Neural cell (in vitro differentiated cells): ENCODE data around the gene DNAJB6. TPM values are rescaled to one million over a fixed set of nuclear protein-coding genes. Genes with fewer than 3 reads are reported as not detected.

ENCODE experiments used
- H2AFZ ChIP-seq: fragments of 200-600, 300-800 bp; sonication (generic), shearing (Covaris generic); 2 replicates; pipeline ENCODE4 v1.6.0; 2014; ENCODE audit warnings: low read depth, mild to moderate bottlenecking, antibody characterized with exemption, low read length, moderate library complexity
- H3F3A ChIP-seq: fragments of 200-600 bp; shearing (Covaris generic); 2 replicates; pipeline ENCODE4 v1.6.1; 2016; ENCODE audit warnings: mild to moderate bottlenecking, moderate library complexity, mixed read lengths, antibody characterized with exemption, low read length; ENCODE audit not compliant: insufficient read depth, poor library complexity, severe bottlenecking
- H3K27ac ChIP-seq: fragments of 200-600, 300-800 bp; sonication (generic), shearing (Covaris generic); 2 replicates; pipeline ENCODE4 v1.5.1; 2014; ENCODE audit warnings: mild to moderate bottlenecking, low read length, moderate library complexity
- H3K27me3 ChIP-seq: fragments of 300-800, 200-600 bp; sonication (generic), shearing (Covaris generic); 2 replicates; pipeline ENCODE4 v1.6.0; 2014; ENCODE audit warnings: mild to moderate bottlenecking, low read depth, low read length, moderate library complexity; ENCODE audit not compliant: insufficient read depth
- H3K36me3 ChIP-seq: fragments of 300-800, 200-600 bp; sonication (generic), shearing (Covaris generic); 2 replicates; pipeline ENCODE4 v1.5.1; 2014; ENCODE audit warnings: mild to moderate bottlenecking, antibody characterized with exemption, low read length, moderate library complexity; ENCODE audit not compliant: insufficient read depth
- H3K4me2 ChIP-seq: fragments of 300-800, 200-600 bp; sonication (generic), shearing (Covaris generic); 2 replicates; pipeline ENCODE4 v1.6.0; 2014; ENCODE audit warnings: mild to moderate bottlenecking, low read length
- H3K4me3 ChIP-seq: fragments of 300-800, 200-600 bp; sonication (generic), shearing (Covaris generic); 2 replicates; pipeline ENCODE4 v1.5.1; 2014; ENCODE audit warnings: mild to moderate bottlenecking, low read length, moderate library complexity
- H3K79me2 ChIP-seq: fragments of 200-600 bp; shearing (Covaris generic); replicated peaks from 2 replicates; pipeline ENCODE4 v1.6.0; 2014; ENCODE audit warnings: mild to moderate bottlenecking, low read length, moderate library complexity; ENCODE audit not compliant: insufficient read depth
- H3K9ac ChIP-seq: fragments of 300-800, 200-600 bp; sonication (generic), shearing (Covaris generic); 2 replicates; pipeline ENCODE4 v1.6.1; 2016; ENCODE audit warnings: mild to moderate bottlenecking, low read length, mixed read lengths
- H3K9me2 ChIP-seq: fragments of 200-600 bp; shearing (Covaris generic); 2 replicates; pipeline ENCODE4 v1.6.1; 2016; ENCODE audit warnings: mild to moderate bottlenecking, low read length, mixed read lengths; ENCODE audit not compliant: insufficient read depth
- H3K9me3 ChIP-seq: fragments of 200-600, 300-800 bp; sonication (generic), shearing (Covaris generic); 2 replicates; pipeline ENCODE4 v1.6.1; 2016; ENCODE audit warnings: mild to moderate bottlenecking, mixed run types, low read length, moderate library complexity, mixed read lengths
- H4K20me1 ChIP-seq: fragments of 200-600 bp; shearing (Covaris generic); 2 replicates; pipeline ENCODE4 v1.6.1; 2016; ENCODE audit warnings: mild to moderate bottlenecking, mixed run types; ENCODE audit not compliant: insufficient read depth
- CTCF ChIP-seq: fragments of 450-650 bp; IDR thresholded peaks from 2 replicates; pipeline ENCODE4 v1.5.1; 2014; ENCODE audit warnings: antibody characterized with exemption, mild to moderate bottlenecking, moderate library complexity; ENCODE audit not compliant: poor library complexity, severe bottlenecking
- EP300 ChIP-seq: fragments of 450-650 bp; conservative IDR thresholded peaks from 2 replicates; pipeline ENCODE4 v1.6.1; 2014; ENCODE audit warnings: antibody characterized with exemption, mild to moderate bottlenecking, moderate library complexity; ENCODE audit not compliant: poor library complexity, severe bottlenecking
- EZH2 ChIP-seq: fragments of 200-600, 300-800 bp; shearing (Covaris generic), sonication (generic); IDR thresholded peaks from 2 replicates; pipeline ENCODE4 v1.6.1; 2014; ENCODE audit warnings: antibody characterized with exemption, low read length, borderline replicate concordance, mild to moderate bottlenecking; ENCODE audit not compliant: insufficient read depth, poor library complexity, severe bottlenecking
- MXI1 ChIP-seq: fragments of 450-650 bp; conservative IDR thresholded peaks from 2 replicates; pipeline ENCODE4 v1.6.1; 2014; ENCODE audit warnings: antibody characterized with exemption, mild to moderate bottlenecking; ENCODE audit not compliant: poor library complexity, severe bottlenecking
- POLR2AphosphoS5 ChIP-seq: IDR thresholded peaks from 2 replicates; pipeline ENCODE4 v1.6.1; 2012
- RAD21 ChIP-seq: fragments of 450-650 bp; conservative IDR thresholded peaks from 2 replicates; pipeline ENCODE4 v1.6.1; 2014; ENCODE audit warnings: antibody characterized with exemption, mild to moderate bottlenecking, moderate library complexity
- SMC3 ChIP-seq: fragments of 450-650 bp; conservative IDR thresholded peaks from 2 replicates; pipeline ENCODE4 v1.6.1; 2014; ENCODE audit warnings: antibody characterized with exemption, mild to moderate bottlenecking, moderate library complexity; ENCODE audit not compliant: poor library complexity
- TAF1 ChIP-seq: IDR thresholded peaks from 2 replicates; pipeline ENCODE4 v1.6.1; 2012; ENCODE audit warnings: low read depth
- polyA plus RNA-seq: library from polyadenylated mRNA; depleted of rRNA; stranded (reverse); fragments of >200 nt; gene quantifications from 2 replicates; pipeline ENCODE4 v1.2.3, GENCODE V29; 2014
- TF ChIP-seq, protein P1 (sequence below): IDR thresholded peaks from 2 replicates; pipeline ENCODE4 v1.6.1; 2012; ENCODE audit warnings: borderline replicate concordance

Gene DNAJB6
- polyA plus RNA-seq, 1 donor from 2014 or later = 427 TPM

GRCh38 chr7:157431173-157431950 is 94.6 kb downstream of the DNAJB6 start:
- Histone ChIP-seq H3K9me2 (no peaks in the 10 kb centered on the region), H3K27me3 (no peaks in the 10 kb centered on the region), H4K20me1 (no peaks in the 10 kb centered on the region), H3K36me3 (no peaks in the 10 kb centered on the region), H3F3A (no peaks in the 10 kb centered on the region), H3K79me2 (no peaks in the 10 kb centered on the region), H3K27ac (no peak overlapping the region), H3K9ac (no peak overlapping the region), H3K9me3 (no peaks in the 10 kb centered on the region), H3K4me2 (no peak overlapping the region), H3K4me3 (no peak overlapping the region), H2AFZ (no peak overlapping the region)
- no peak for TF ChIP-seq SMC3
- TF ChIP-seq MXI1 = no peak
- no peak for TF ChIP-seq TAF1
- TF ChIP-seq POLR2AphosphoS5 = no peak
- TF ChIP-seq, protein P1, sequence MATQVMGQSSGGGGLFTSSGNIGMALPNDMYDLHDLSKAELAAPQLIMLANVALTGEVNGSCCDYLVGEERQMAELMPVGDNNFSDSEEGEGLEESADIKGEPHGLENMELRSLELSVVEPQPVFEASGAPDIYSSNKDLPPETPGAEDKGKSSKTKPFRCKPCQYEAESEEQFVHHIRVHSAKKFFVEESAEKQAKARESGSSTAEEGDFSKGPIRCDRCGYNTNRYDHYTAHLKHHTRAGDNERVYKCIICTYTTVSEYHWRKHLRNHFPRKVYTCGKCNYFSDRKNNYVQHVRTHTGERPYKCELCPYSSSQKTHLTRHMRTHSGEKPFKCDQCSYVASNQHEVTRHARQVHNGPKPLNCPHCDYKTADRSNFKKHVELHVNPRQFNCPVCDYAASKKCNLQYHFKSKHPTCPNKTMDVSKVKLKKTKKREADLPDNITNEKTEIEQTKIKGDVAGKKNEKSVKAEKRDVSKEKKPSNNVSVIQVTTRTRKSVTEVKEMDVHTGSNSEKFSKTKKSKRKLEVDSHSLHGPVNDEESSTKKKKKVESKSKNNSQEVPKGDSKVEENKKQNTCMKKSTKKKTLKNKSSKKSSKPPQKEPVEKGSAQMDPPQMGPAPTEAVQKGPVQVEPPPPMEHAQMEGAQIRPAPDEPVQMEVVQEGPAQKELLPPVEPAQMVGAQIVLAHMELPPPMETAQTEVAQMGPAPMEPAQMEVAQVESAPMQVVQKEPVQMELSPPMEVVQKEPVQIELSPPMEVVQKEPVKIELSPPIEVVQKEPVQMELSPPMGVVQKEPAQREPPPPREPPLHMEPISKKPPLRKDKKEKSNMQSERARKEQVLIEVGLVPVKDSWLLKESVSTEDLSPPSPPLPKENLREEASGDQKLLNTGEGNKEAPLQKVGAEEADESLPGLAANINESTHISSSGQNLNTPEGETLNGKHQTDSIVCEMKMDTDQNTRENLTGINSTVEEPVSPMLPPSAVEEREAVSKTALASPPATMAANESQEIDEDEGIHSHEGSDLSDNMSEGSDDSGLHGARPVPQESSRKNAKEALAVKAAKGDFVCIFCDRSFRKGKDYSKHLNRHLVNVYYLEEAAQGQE = no peak
- no peak for TF ChIP-seq RAD21
- TF ChIP-seq EP300 = no peak
- TF ChIP-seq EZH2 = no peak
- no peak for TF ChIP-seq CTCF

DNA sequence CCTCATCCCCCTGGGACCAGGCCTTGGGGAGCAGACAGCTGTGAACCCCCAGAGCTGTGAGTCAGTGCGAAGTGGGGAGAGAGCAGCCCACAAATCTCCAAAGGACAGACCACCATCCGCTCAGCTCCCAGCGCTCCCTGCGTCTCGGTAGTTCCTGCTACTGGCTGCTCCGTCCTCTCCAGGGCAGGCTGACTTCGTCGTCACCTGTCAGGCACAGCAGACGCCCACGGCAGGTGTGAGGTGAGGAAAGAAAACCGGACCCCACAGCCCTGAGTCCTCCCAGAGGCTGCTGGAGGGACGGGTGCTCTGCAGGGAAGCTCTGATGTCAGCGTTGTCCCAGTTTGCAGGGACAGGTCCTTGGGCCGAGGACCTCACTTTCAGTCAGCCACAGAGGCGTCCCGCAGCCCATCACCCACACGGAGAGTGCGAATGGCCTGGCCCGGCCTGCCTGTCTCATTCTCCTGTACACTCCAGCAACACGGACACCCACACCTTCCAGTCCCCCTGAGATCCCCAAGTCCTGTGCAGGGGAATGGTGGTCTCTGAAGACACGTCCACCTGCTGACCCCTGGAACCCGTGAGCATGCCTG is 95.2 kb downstream of the DNAJB6 start:
- Histone ChIP-seq H3K9ac (peak overlapping the region; percentile 30), H3K9me3 (no peaks in the 10 kb centered on the region), H3K4me2 (no peak overlapping the region), H3K4me3 (no peak overlapping the region), H3K27ac (no peak overlapping the region), H3K79me2 (no peaks in the 10 kb centered on the region), H4K20me1 (no peaks in the 10 kb centered on the region), H3K9me2 (no peaks in the 10 kb centered on the region), H3K27me3 (no peaks in the 10 kb centered on the region), H3K36me3 (no peaks in the 10 kb centered on the region), H3F3A (no peaks in the 10 kb centered on the region), H2AFZ (no peak overlapping the region)
- no peak for TF ChIP-seq CTCF
